GM18519 (cell line): ENCODE results near the gene CYB5A.
"Not testable (repeated sequence)": the region's sequence is repeated elsewhere in the genome, so short reads cannot be mapped to it uniquely, and the experiment has no call there.

ENCODE experiments used
- ATAC-seq: cut with Tn5 transposase; IDR thresholded peaks from one replicate; pipeline ENCODE4 v1.9.1; 2021; ENCODE audit warnings: mild to moderate bottlenecking, moderate library complexity; ENCODE audit not compliant: unreplicated experiment, low FRiP score

The CYB5A gene

GRCh38 chr18:74299746-74300145 is 8.0 kb upstream of the CYB5A start:
- ATAC-seq, result no peak

DNA sequence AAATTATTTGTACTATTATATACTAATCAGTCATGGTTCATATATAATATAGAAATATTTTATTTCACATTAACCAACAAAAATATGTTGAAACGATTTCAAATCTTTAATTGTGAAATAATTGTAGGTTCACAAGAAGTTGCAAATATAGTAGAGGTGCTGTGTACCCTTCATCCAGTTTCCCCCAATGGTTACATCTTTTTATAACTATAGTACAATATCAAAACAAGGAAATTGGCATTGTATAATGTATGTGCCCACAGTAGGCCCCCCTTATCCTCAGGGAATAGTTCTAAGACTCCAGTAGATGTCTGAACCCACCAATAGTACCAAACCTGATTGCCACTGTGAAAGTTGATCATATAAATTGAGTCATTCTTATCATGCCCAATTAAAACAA is 7.4 kb upstream of the CYB5A start:
- no peak for ATAC-seq

DNA sequence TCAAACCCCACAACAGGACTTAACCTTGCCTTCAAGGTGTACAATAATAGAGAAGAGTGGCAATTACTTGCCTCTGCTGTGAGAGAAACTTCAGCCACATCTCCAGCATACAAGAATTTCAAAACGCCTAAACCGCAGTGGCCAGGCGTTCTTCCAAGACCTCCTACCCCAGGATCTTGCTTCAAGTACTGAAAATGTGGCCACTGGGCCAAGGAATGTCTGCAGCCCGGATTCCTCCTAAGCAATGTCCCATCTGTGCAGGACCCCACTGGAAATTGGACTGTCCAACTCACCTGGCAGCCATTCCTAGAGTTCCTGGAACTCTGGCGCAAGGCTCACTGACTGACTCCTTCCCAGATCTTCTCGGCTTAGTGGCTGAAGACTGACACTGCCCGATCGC is 2.8 kb upstream of the CYB5A start:
- ATAC-seq, result no peak

- not testable (repeated sequence) for ATAC-seq
Observed at GRCh38 chr18:74292982-74293381, 1.2 kb upstream of the CYB5A start.

GRCh38 chr18:74292541-74292858 is 737 bp upstream of the CYB5A start:
- ATAC-seq, result no peak

DNA sequence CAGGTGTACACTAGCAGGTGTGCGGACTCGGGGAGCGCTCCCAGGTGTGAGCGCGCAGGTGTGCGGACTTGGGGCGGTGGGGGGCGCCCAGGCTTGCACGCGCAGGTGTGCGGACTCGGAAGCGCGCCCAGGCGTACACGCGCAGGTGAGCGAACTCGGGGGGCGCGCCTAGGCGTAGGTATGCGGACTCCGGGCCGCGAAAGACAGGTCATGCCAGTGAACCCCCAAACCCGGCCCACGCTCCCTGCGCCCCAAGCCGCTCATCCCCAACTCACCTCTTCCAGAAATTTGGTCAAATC is 342 bp downstream of the CYB5A start:
- no peak for ATAC-seq

- ATAC-seq, result no peak
Observed at GRCh38 chr18:74290794-74291471, 830 bp downstream of the CYB5A start.

DNA sequence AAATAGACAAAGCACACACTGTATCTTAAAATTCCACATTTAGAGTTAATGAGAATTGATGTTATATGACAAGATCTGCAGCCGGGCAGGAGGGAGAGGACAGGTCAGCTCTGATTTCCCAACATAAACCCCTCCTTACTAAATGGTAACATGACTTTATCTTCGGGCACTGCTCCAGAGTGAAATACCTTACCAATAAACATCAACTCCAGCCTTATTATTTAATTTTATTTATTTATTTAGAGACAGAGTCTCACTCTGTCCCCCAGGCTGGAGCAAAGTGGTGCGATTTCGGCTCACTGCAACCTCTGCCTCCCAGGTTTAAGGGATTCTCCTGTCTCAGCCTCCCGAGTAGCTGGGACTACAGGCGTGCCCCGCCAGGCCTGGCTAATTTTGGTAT is 1.7 kb downstream of the CYB5A start:
- no peak for ATAC-seq

DNA sequence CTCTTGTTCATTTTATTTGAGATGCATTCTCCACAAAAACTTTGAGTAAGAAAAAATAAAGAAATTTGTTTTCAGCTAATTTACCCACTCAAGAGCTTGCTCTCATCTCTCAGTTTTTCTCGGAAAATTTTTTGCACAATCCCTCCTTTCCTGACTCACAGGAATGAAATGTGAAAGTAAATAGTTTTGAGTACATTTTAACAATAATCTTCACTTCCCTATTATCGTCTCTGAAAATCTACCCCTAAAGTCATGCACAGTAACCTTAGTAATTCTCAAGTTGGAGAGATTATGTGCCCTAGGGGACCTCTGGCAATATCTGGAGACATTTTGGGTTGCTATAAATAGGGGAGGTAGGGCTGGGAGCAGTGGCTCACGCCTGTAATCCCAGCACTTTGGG is 2.6 kb downstream of the CYB5A start:
- no peak for ATAC-seq

DNA sequence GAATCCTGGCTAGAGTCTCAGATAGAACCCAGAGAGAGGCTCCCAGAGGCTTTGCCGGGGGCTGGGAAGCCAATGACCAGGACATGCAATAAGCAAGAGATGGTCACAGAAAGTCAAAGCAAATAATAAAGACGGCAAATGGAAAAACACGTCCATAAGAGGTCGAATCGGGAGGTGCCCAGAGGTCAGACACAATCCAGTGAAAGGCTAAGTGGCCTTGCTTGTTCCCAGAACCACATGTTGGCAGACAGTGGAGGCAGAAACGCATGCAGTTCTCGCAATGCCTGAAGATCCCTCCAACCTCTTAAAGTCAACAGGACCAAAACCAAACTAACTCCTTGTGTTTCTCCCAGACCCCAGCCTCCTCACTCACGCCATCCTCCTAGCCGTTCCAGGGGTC is 3.0 kb downstream of the CYB5A start:
- ATAC-seq, result no peak

DNA sequence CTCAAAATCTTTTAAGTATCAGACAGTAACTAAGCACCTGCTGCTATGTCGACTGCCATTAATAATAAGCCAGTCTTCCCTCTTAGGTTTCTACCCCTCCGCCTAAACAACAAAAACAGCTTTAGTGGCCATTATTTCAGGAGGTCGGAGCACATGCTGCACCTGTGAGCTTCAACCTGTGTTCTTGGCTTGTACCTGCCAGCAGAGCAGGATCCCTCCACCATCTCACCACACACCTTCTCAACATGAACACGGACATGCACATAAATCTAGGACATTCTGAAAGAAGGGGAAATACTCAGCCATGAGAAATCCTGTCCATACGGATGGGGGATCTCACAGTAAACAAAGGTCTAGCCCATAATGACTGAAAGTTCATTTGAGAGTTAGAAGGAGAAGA is 3.7 kb downstream of the CYB5A start:
- ATAC-seq, result no peak

- ATAC-seq, result no peak
Observed at GRCh38 chr18:74286856-74287255, 4.9 kb downstream of the CYB5A start.

DNA sequence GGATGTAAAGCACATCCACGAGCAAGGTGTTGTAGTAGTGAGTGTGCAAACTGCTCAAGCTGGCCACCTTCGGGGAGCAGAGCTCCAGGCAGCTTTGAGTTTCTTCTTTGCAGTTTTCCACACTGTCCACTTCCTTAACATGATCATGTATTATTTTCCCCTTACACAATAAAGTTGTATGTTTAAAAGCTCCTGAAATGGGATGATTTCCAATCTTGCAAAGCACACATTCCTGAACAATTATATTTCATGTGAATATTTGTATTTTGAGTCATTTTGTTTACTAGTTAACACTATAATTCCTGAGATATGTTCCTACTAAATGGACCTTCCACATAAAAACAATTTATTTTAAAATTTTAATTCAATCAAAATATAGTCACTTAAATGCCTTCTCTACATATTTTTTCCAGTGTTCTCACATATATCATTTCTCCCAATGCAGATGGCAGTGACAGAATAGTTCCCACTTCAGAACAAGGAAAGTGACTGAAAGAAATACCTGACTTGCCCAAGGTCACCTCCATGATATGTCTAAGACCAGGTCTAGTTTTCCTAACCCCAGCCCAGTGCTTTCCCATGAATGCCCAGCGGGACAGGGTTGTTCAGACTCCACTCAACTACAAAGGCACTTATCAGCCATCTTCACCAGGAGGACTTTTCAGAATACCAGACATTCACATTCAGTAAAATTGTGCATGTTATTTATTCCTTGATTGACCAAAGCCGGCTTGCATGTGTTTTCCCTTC is 5.5 kb downstream of the CYB5A start:
- ATAC-seq, result no peak

GRCh38 chr18:74285583-74285982 is 6.2 kb downstream of the CYB5A start:
- ATAC-seq, result not testable (repeated sequence)

GRCh38 chr18:74284980-74285355 is 6.8 kb downstream of the CYB5A start:
- no peak for ATAC-seq

- no peak for ATAC-seq
Observed at GRCh38 chr18:74284191-74284979, 7.4 kb downstream of the CYB5A start.

DNA sequence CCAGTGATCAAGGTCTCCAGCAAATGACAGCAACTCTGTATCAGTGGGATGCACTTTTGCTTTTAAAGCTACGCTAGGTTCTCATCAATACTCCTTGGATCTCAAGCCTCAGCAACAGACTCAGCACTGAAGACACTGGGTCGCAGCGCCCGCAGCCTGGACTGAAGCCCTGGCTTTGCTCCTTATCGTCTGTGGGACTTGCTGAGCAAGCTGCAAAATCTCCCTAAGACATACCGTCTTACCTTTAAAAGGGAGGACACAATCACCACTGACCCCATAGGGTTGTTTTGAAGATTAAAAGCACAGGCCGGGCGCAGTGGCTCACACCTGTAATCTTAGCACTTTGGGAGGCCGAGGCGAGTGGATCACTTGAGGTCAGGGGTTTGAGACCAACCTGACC is 8.1 kb downstream of the CYB5A start:
- ATAC-seq, result no peak

GRCh38 chr18:74282755-74283554 is 8.8 kb downstream of the CYB5A start:
- no peak for ATAC-seq

GRCh38 chr18:74281980-74282754 is 9.6 kb downstream of the CYB5A start:
- ATAC-seq, result no peak
